MM.1S (cell line): ENCODE results near the gene ACKR3.

Experiments
- DNase-seq: peaks from one replicate; pipeline ENCODE4 v3.0.0-alpha.2; 2015
- H2AFZ ChIP-seq: fragments of 300-600 bp; sonication (generic); 2 replicates; pipeline ENCODE4 v1.6.0; 2016; ENCODE audit warnings: antibody characterized with exemption, low read length
- H3F3A ChIP-seq: fragments of 300-600 bp; sonication (generic); 2 replicates; pipeline ENCODE4 v1.6.1; 2016; ENCODE audit warnings: mild to moderate bottlenecking, antibody characterized with exemption, low read length, moderate library complexity, mixed read lengths; ENCODE audit not compliant: insufficient read depth
- H3K27ac ChIP-seq: fragments of 300-600 bp; sonication (generic); 2 replicates; pipeline ENCODE4 v1.5.1; 2016; ENCODE audit warnings: mild to moderate bottlenecking, low read length
- H3K27me3 ChIP-seq: fragments of 300-600 bp; sonication (generic); replicated peaks from 2 replicates; pipeline ENCODE4 v1.6.0; 2016; ENCODE audit warnings: low read length; ENCODE audit not compliant: insufficient read depth
- H3K36me3 ChIP-seq: fragments of 300-600 bp; sonication (generic); replicated peaks from 2 replicates; pipeline ENCODE4 v1.6.1; 2016; ENCODE audit warnings: mild to moderate bottlenecking, low read length, mixed read lengths; ENCODE audit not compliant: insufficient read depth
- H3K4me1 ChIP-seq: fragments of 300-600 bp; sonication (generic); 2 replicates; pipeline ENCODE4 v1.6.1; 2016; ENCODE audit warnings: low read length, mixed read lengths
- H3K4me2 ChIP-seq: fragments of 300-600 bp; sonication (generic); 2 replicates; pipeline ENCODE4 v1.6.0; 2016; ENCODE audit warnings: low read depth, low read length
- H3K4me3 ChIP-seq: fragments of 300-600 bp; sonication (generic); 2 replicates; pipeline ENCODE4 v1.5.1; 2016; ENCODE audit warnings: low read length, mixed read lengths
- H3K79me2 ChIP-seq: fragments of 300-600 bp; sonication (generic); 2 replicates; pipeline ENCODE4 v1.6.1; 2016; ENCODE audit warnings: mixed run types, low read length, mixed read lengths
- H3K9ac ChIP-seq: fragments of 300-600 bp; sonication (generic); 2 replicates; pipeline ENCODE4 v1.6.1; 2016; ENCODE audit warnings: low read length, mixed read lengths
- H3K9me2 ChIP-seq: fragments of 300-600 bp; sonication (generic); replicated peaks from 2 replicates; pipeline ENCODE4 v1.6.1; 2016; ENCODE audit warnings: mild to moderate bottlenecking, low read length, mixed read lengths; ENCODE audit not compliant: insufficient read depth
- H3K9me3 ChIP-seq: fragments of 300-600 bp; sonication (generic); replicated peaks from 2 replicates; pipeline ENCODE4 v1.6.1; 2016; ENCODE audit warnings: mild to moderate bottlenecking, low read length, mixed read lengths; ENCODE audit not compliant: insufficient read depth
- H4K20me1 ChIP-seq: fragments of 300-600 bp; sonication (generic); 2 replicates; pipeline ENCODE4 v1.6.1; 2016; ENCODE audit warnings: mild to moderate bottlenecking, low read length, moderate library complexity, mixed read lengths; ENCODE audit not compliant: insufficient read depth
- EZH2 ChIP-seq: fragments of 300-600 bp; sonication (generic); optimal IDR thresholded peaks from 2 replicates; pipeline ENCODE3; 2017; ENCODE audit warnings: low read depth, mild to moderate bottlenecking, antibody characterized with exemption, low read length, mixed read lengths
- EZH2phosphoT487 ChIP-seq: fragments of 300-600 bp; sonication (generic); IDR thresholded peaks from 2 replicates; pipeline ENCODE4 v1.6.1; 2018; ENCODE audit warnings: antibody characterized with exemption, low read length
- TF ChIP-seq, protein P1 (sequence below): fragments of 300-600 bp; sonication (generic); IDR thresholded peaks from 2 replicates; pipeline ENCODE4 v1.5.1; 2016; ENCODE audit warnings: antibody characterized with exemption, low read length, mixed read lengths

ACKR3 gene

DNA sequence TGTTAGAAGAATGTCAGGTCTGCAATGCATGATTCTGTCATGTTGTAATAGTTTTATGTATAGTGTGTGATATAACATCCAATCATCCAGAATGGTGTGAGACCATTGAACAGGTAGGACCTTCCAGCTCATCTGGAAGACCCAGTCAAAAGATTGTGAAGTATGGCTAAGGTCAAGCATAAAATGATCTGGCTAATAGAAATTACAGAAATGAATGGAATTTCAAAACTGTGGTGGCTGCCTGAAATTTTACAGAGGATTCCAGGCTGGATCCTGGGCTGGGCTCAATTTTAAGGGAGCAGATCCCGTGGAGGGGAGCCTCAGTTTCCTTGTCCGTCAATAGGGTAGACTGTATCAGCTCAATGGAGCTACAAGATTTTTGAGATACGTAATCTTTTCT, 39.1 kb downstream of the ACKR3 start:
- Histone ChIP-seq H3K36me3 (no peaks in the 10 kb centered on the region), H3K79me2 (no peaks in the 10 kb centered on the region), H3K4me3 (no peak overlapping the region), H4K20me1 (no peaks in the 10 kb centered on the region), H2AFZ (no peak overlapping the region), H3K9me3 (no peaks in the 10 kb centered on the region), H3F3A (no peaks in the 10 kb centered on the region), H3K9me2 (no peaks in the 10 kb centered on the region), H3K27ac (no peak overlapping the region), H3K4me1 (no peaks in the 10 kb centered on the region), H3K9ac (no peak overlapping the region), H3K27me3 (no peaks in the 10 kb centered on the region), H3K4me2 (no peak overlapping the region)
- TF ChIP-seq EZH2 (no peak), EZH2phosphoT487 (no peak)
- TF ChIP-seq, protein P1, sequence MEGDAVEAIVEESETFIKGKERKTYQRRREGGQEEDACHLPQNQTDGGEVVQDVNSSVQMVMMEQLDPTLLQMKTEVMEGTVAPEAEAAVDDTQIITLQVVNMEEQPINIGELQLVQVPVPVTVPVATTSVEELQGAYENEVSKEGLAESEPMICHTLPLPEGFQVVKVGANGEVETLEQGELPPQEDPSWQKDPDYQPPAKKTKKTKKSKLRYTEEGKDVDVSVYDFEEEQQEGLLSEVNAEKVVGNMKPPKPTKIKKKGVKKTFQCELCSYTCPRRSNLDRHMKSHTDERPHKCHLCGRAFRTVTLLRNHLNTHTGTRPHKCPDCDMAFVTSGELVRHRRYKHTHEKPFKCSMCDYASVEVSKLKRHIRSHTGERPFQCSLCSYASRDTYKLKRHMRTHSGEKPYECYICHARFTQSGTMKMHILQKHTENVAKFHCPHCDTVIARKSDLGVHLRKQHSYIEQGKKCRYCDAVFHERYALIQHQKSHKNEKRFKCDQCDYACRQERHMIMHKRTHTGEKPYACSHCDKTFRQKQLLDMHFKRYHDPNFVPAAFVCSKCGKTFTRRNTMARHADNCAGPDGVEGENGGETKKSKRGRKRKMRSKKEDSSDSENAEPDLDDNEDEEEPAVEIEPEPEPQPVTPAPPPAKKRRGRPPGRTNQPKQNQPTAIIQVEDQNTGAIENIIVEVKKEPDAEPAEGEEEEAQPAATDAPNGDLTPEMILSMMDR: no peak
- no peak for DNase-seq

DNA sequence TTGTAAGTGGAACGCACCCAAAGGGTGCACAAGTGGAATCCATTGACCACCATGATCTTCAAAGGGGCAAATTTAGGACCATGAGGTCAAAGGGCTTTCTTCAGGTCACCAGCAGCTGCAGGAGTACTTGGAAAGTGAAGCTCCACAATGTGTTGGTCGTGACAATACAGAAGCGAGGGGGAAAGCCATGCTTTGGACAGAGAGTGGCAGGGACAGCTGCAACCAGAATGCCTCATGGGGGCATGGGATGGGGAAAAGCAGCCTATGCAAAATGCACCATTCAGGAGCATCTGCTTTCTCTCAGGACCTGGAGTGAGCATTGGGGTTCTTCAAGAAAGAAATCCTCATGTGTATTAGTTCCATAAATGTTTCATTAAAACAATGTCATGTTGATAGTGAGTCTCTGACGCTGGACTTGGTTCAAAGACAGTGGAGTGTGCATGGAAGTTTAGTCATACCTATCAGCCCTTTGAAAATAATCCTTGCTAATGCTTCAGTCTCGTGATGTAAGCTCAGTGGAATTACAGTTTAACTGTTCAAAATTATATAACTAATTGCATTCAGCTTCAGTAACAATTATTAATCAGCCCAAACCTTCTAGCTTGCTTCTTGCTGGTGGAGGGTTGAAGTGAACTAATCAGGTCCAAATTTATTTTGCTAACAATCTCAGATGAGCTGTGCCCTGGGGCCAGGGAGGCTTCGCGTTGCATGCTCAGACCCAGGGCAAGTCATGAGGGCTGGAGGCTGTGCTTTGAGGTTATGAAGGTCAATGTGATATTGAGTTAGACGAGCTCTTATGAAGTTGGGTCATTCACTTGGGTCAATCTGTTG, 41.6 kb downstream of the ACKR3 start:
- no peaks in the 10 kb centered on the region for H3K27me3 ChIP-seq
- H3K9me3 ChIP-seq: no peaks in the 10 kb centered on the region
- H3K27ac ChIP-seq: no peak overlapping the region
- no peaks in the 10 kb centered on the region for H3F3A ChIP-seq
- H3K4me3 ChIP-seq: no peak overlapping the region
- no peaks in the 10 kb centered on the region for H3K36me3 ChIP-seq
- no peaks in the 10 kb centered on the region for H3K79me2 ChIP-seq
- H3K9ac ChIP-seq: no peak overlapping the region
- no peaks in the 10 kb centered on the region for H4K20me1 ChIP-seq
- TF ChIP-seq EZH2: no peak
- no peak for DNase-seq
- no peak overlapping the region for H3K4me2 ChIP-seq
- no peaks in the 10 kb centered on the region for H3K9me2 ChIP-seq
- H3K4me1 ChIP-seq: no peaks in the 10 kb centered on the region
- no peak overlapping the region for H2AFZ ChIP-seq

- H3K27ac ChIP-seq: no peak overlapping the region
- H3K9me2 ChIP-seq: no peaks in the 10 kb centered on the region
These were observed 43.1 kb downstream of the ACKR3 start for GRCh38 chr2:236612737-236613136.

More at GRCh38 chr2:236612737-236613136, 43.1 kb downstream of the ACKR3 start:
- no peaks in the 10 kb centered on the region for H3K27me3 ChIP-seq
- no peaks in the 10 kb centered on the region for H3K79me2 ChIP-seq
- no peak overlapping the region for H3K4me2 ChIP-seq
- no peak for DNase-seq
- H3K4me1 ChIP-seq: no peaks in the 10 kb centered on the region
- TF ChIP-seq EZH2phosphoT487: no peak
- TF ChIP-seq, protein P1: no peak
- no peak for TF ChIP-seq EZH2
- no peak overlapping the region for H2AFZ ChIP-seq
- no peak overlapping the region for H3K4me3 ChIP-seq
- no peaks in the 10 kb centered on the region for H4K20me1 ChIP-seq
- no peaks in the 10 kb centered on the region for H3F3A ChIP-seq
- no peak overlapping the region for H3K9ac ChIP-seq
- H3K36me3 ChIP-seq: no peaks in the 10 kb centered on the region
- H3K9me3 ChIP-seq: no peaks in the 10 kb centered on the region
